Measurements from ENCODE around the gene CACNA1S.

CACNA1S gene

DNA sequence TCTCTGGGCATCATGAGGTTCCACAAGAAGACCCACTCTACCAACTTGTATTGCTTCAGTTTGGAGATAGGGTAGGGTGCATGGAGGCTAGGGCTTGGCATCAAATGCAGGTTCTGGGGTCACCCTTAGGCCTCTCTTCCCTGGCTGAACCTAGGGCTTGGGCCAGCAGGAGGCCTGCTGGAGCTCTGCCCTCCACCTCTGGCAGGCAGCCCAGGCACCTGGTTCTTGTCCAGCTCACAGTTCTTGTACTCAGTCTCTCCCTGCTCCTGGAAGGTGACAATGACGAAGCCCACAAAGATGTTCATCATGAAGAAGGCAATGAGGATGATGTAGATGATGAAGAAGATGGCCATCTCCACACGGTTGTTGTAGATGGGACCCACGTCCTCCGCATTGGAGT is 51.2 kb downstream of the CACNA1S start:
- DNase-seq (ENCODE audit: low read depth): no peak

GRCh38 chr1:201060586-201060985 is 51.6 kb downstream of the CACNA1S start:
- DNase-seq (ENCODE audit: low read depth): no peak

DNA sequence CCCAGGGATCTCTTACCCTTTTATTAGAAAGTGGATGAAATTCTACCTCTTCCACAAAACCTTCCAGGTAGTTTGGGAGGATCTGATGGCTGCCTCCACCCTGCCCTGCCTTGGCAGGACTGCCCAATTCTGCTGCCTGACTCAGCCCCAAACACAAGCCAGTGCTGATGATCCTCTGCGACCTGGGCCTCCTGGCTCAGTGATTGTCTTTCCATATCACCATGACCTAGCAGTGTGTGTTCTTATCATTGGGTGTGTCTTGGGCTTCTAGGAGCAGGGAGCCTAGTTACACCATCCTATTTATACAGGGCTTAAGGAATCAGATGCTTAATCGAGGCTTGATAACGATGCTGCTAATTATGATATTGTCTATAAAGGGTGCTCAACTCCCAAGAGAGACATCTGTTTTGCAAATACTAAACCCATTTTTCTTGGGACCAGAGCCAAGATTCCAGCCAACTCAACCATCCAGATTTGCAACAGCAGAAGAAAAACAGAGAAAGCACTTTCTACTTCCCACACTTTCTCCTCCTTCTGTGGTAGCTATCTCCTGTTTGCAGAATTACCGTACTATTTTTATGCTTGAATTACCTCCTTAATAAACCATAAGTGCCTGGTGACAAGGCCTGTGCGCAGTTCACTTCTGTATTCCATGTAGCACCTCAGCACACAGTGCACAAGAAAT is 52.2 kb downstream of the CACNA1S start:
- DNase-seq (ENCODE audit: low read depth): no peak

DNA sequence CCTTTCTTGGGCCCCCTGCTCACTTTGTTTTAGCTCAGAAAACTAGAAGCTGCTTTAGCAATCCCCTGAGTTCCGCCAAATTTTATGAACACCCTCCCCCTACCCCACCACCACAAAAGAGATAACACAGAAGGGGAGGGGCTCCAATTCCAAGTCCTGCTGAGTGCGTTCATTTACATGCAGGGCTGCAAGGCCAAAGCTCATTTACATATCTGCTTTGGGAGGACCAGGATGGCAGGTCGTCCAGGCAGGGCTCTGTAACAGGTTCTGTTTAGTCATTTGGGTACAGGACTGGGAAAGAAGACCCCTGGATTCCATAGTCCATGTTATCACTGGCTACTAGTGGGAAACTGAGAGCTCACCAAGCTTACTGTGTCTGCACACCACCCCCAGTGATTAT is 52.8 kb downstream of the CACNA1S start:
- no peak for DNase-seq (ENCODE audit: low read depth)

GRCh38 chr1:201054091-201054543 is 58.1 kb downstream of the CACNA1S start:
- DNase-seq (ENCODE audit: low read depth): no peak

DNA sequence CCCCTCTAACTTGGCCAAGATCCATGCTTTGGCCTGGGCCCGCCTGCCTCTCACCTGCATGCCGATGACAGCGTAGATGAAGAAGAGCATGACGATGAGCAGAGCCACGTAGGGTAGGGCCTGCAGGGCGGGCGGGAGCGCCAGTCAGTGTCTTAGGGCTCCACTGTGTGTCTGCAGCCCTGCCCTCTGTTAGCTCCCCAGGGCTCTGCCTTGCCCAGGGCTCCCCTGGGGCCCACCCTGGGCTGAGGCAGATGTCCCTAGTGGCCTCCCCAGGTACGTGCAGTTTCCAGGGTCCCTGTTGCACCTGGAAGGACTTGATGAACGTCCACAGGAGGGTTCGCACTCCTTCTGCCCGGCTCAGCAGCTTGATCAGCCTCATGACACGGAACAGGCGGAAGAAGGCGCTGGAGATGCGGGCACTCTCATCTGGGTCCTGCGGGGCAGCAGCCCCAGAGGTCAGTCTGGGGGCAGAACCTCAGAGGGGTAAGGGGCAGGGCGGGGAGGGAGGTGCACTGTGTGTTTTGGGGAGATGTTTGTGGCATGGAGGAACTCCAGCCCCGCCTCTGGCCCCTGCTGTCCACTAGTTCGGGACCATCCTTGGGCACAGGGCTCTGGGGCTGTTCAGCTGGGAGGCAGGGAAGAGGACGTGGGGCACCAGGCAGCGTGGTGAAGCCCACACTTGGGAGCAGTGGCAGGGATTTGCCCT is 58.9 kb downstream of the CACNA1S start:
- no peak for DNase-seq (ENCODE audit: low read depth)

DNA sequence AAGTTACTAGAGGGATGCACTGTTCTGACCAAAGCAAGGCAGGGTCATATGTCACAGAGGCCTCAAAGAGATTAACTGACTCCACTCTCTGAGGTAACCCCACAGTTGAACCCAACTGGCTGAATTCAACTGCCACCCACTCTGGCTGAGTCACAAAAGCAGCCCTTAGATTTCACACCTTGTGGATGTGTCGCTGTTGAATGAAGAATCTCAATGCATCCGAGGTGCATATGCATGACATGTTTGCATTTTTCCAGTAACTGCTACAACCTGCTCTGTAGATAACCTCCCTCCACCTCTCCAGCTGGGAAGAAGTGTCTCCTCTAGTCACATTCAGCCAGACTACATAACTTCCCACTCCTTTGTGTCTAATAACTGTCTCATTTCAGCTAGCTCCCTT is 60.8 kb downstream of the CACNA1S start:
- DNase-seq (ENCODE audit: low read depth): no peak

- no peak for DNase-seq (ENCODE audit: low read depth)
These were observed 61.5 kb downstream of the CACNA1S start for GRCh38 chr1:201050515-201051277.

GRCh38 chr1:201049248-201049831 is 62.9 kb downstream of the CACNA1S start:
- DNase-seq (ENCODE audit: low read depth): no peak

- DNase-seq (ENCODE audit: low read depth): no peak
These were observed 63.7 kb downstream of the CACNA1S start for GRCh38 chr1:201048521-201048920.

DNA sequence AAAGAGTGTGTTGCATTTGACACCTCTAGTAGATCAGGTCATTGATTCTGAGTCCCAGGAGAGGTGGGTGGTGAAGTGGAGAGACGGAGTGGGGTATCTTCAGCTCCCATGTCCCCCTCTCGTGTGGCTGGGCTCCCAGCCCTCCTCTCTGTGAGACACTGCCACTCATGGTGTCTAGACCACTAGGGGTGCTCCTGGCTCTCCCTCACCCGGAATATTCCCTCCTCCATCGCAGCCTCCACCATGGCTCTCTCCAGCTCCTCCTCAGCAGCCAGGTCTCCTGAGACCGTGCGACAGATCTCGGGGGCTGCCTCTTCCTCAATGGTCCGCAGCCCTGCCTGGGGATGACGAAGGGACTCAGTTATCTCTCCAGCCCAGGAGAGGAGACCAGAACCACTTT is 68.1 kb downstream of the CACNA1S start:
- DNase-seq (ENCODE audit: low read depth): no peak

GRCh38 chr1:201042779-201043461 is 69.3 kb downstream of the CACNA1S start:
- DNase-seq (ENCODE audit: low read depth): peak; percentile 44

DNA sequence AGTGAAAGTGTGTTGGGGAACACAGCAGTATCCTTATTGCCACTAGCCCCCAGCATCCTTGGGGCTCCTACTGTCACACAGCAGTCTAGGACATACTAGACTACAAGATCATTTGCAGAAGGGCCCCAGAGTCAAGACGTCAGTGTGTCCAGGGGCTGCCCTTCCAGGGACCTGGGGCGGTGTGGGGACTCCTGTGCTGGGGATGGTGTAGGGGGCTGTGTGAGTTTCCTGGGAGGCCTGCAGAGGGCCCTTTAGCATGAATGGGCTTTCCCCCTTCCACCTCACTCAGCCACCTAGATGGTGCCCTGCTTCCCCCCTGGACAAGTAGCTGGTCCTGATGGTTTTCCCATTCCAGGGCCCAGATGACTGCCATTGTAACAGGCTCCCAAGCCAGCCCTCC is 71.2 kb downstream of the CACNA1S start:
- no peak for DNase-seq (ENCODE audit: low read depth)

DNA sequence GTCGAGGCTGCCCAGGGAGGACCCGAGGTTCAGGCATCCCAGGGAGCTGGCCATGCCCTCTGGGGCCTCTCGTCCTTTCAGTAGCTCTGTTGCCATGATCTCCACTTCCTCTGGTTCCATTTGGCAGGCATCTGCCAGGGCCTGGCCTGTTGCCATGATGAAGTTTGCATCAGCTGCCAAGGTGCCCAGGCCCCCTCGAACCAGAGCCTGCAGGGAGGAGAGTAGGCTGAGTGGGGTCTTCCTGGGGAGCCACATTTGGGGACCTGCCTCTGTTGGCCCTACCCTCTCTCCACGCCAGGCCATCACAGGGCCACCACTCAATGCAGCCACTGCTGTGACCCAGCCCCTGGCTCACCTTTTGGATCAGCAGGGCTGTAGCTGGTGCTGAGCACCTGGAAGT is 72.3 kb downstream of the CACNA1S start:
- DNase-seq (ENCODE audit: low read depth): no peak

DNA sequence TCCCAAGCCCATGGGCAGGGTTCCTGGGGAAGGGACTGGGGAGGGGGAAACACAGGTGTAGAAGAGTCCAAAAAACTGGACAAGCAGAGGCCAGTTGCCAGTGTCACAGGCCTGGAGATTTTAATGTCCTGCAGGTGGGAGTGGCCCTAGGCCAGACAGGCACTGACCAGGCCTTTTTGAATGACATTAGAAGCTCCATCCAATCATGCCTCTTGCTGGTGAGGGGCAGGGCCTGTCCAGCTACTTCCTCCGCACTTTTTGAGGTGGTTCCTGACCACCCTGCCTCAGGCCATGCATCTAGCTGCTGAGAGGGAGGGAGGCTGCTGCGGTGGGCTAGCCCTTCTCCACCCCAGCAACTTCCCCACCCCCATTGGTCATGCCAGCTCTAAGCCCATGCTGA is 72.8 kb downstream of the CACNA1S start:
- DNase-seq (ENCODE audit: low read depth): no peak

DNA sequence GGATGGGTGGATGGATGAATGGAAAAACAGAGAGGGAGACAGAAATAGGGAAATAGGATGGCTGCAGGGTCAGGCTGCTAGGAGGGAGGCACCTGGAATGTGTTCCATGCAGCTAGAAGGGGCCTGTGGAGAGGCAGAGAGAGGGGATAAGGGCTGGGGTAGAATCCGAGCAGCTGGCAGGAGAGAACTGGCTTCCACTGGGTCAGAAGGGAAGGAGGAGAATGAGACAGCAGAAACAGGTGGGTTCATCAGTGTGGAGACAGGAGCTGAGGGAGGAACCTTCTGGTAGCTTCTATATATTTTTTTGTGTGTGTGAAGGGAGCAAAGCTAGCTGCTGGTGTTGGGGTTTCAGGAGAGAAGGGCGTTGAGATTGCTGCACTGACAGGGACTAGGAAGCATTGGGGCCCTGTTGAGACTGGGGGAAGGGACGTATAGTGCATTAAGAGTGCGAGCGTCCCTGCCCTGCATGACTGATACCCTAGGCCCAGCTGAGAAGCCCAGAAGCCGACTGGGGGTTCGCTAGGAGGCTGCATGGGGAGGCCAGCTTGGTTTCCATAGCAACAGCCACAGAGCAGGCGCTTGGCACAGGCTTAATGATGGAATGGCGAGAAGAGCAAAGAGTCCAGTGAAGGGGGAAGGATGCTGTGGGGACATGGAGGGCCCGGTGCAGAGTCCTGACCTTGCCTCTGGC is 73.9 kb downstream of the CACNA1S start:
- no peak for DNase-seq (ENCODE audit: low read depth)

DNA sequence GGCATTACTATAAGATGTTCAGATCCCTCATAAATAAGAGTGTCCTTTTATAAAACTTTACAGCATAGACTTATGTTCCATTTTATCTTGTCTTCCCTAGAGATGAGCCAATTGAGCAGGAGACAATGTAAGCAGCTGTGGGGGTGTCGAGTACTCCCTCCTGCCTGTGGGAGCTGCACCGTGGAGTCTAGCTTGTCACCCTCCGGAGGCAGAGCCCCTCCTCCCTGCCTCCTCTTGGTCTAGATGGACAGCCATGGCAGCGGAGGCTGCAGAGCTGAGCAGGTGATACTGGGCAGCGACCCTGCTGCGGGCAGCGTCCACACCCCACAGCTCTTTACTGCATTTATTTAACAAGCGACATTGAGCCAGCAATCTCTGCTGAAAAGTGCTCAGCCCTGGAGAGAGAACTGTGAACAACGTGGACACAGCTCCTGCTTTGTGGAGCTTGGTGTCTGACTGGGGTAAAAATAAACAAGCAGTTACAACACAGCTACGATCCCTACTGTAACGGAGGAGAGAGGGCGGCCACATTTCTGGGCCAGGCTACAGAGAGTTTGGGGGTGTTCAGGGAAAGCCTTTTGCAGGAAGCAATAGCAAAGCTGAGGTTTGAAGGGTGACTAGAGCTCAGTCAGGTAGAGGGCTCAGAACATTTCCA is 75.9 kb downstream of the CACNA1S start:
- DNase-seq (ENCODE audit: low read depth): no peak

GRCh38 chr1:201034671-201035070 is 77.6 kb downstream of the CACNA1S start:
- DNase-seq (ENCODE audit: low read depth): no peak

GRCh38 chr1:201032408-201032807 is 79.8 kb downstream of the CACNA1S start:
- no peak for DNase-seq (ENCODE audit: low read depth)

- no peak for DNase-seq (ENCODE audit: low read depth)
These were observed 83.8 kb downstream of the CACNA1S start for GRCh38 chr1:201028461-201028889.

DNA sequence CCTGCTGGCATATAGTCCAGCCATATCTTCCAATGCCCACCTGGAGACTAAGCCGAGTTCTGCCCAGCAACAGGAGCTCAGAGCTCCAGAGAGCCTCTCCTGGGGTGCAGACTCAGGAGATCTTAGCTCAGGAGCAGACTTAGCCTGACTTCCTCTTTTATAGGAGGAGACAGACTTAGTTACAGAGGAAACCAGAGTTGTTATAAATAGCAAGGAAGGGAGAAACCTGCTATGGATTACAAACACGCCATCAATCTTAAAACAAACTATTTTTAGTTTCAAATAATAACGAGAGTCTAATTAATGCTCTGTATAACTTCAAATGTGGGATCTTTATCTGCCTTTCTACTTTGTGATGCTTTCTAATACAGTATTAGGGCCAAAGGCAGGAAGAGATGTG is 85.4 kb downstream of the CACNA1S start:
- no peak for DNase-seq (ENCODE audit: low read depth)

Measured in activated T-cell treated with anti-CD3 and anti-CD28 coated beads for 48 hours (primary cell).